T-helper 2 cell treated with Interferon-gamma antibody and Interleukin-4, amounts not matched to agents 5 μg/mL and 100 μg/mL, for 36 hours (primary cell): ENCODE measurements around the gene CBX5.
A peak's percentile ranks its signal among the peaks of the same experiment; 100 is the strongest.
"Not testable (repeated sequence)": the region's sequence is repeated elsewhere in the genome, so short reads cannot be mapped to it uniquely, and the experiment has no call there.

Experiments used
- DNase-seq: peaks from one replicate; pipeline ENCODE4 v3.0.0; 2021; ENCODE audit warnings: low spot score
- H3K27ac Mint-ChIP-seq: one replicate; pipeline ENCODE4 v1.8.0; 2021; ENCODE audit warnings: mild to moderate bottlenecking, mixed read lengths
- H3K27me3 Mint-ChIP-seq: one replicate; pipeline ENCODE4 v1.8.0; 2021; ENCODE audit warnings: low read depth, mixed read lengths
- H3K36me3 Mint-ChIP-seq: one replicate; pipeline ENCODE4 v1.8.0; 2021; ENCODE audit warnings: low read depth, mixed read lengths
- H3K4me1 Mint-ChIP-seq: one replicate; pipeline ENCODE4 v1.8.0; 2021; ENCODE audit warnings: low read depth, mixed read lengths
- H3K4me3 Mint-ChIP-seq: one replicate; pipeline ENCODE4 v1.8.0; 2022; ENCODE audit warnings: mild to moderate bottlenecking, moderate library complexity, mixed read lengths
- H3K9me3 Mint-ChIP-seq: one replicate; pipeline ENCODE4 v1.8.0; 2021; ENCODE audit warnings: mixed read lengths

Gene CBX5

GRCh38 chr12:54231269-54231668, 48.7 kb downstream of the CBX5 start:
- H3K27ac Mint-ChIP-seq, H3K9me3 Mint-ChIP-seq, H3K4me1 Mint-ChIP-seq, H3K4me3 Mint-ChIP-seq, H3K27me3 Mint-ChIP-seq, DNase-seq: not testable (repeated sequence)
- peaks cover 18% of the 10 kb centered on the region for H3K36me3 Mint-ChIP-seq

GRCh38 chr12:54230555-54230954, 49.4 kb downstream of the CBX5 start:
- Mint-ChIP-seq H3K27me3 (no peaks in the 10 kb centered on the region), H3K36me3 (peaks cover 12% of the 10 kb centered on the region), H3K9me3 (no peaks in the 10 kb centered on the region), H3K4me1 (peaks cover 9% of the 10 kb centered on the region), H3K27ac (no peak overlapping the region), H3K4me3 (no peak overlapping the region)
- DNase-seq: no peak

GRCh38 chr12:54229624-54230212, 50.2 kb downstream of the CBX5 start:
- no peak for DNase-seq
- no peak overlapping the region for H3K4me3 Mint-ChIP-seq
- H3K27me3 Mint-ChIP-seq: no peaks in the 10 kb centered on the region
- peaks cover 9% of the 10 kb centered on the region for H3K36me3 Mint-ChIP-seq
- H3K9me3 Mint-ChIP-seq: no peaks in the 10 kb centered on the region
- H3K4me1 Mint-ChIP-seq: peaks cover 7% of the 10 kb centered on the region
- no peak overlapping the region for H3K27ac Mint-ChIP-seq

GRCh38 chr12:54228471-54228870, 51.5 kb downstream of the CBX5 start:
- no peak for DNase-seq
- peaks cover 6% of the 10 kb centered on the region for H3K36me3 Mint-ChIP-seq
- no peaks in the 10 kb centered on the region for H3K27me3 Mint-ChIP-seq
- peaks cover 6% of the 10 kb centered on the region for H3K4me1 Mint-ChIP-seq
- H3K9me3 Mint-ChIP-seq: no peaks in the 10 kb centered on the region
- no peak overlapping the region for H3K4me3 Mint-ChIP-seq
- H3K27ac Mint-ChIP-seq: no peak overlapping the region

- not testable (repeated sequence) for H3K36me3 Mint-ChIP-seq, H3K27me3 Mint-ChIP-seq, H3K4me1 Mint-ChIP-seq, H3K9me3 Mint-ChIP-seq, DNase-seq, H3K4me3 Mint-ChIP-seq, H3K27ac Mint-ChIP-seq
Measured at GRCh38 chr12:54227927-54228326, 52.0 kb downstream of the CBX5 start.

GRCh38 chr12:54227376-54227775, 52.5 kb downstream of the CBX5 start:
- Mint-ChIP-seq H3K4me1 (peaks cover 6% of the 10 kb centered on the region), H3K27ac (no peak overlapping the region)
- DNase-seq: no peak

GRCh38 chr12:54225666-54226065, 54.3 kb downstream of the CBX5 start:
- Mint-ChIP-seq H3K36me3 (peaks cover 1% of the 10 kb centered on the region), H3K9me3 (no peaks in the 10 kb centered on the region), H3K4me3 (no peak overlapping the region), H3K4me1 (peaks cover 2% of the 10 kb centered on the region), H3K27ac (no peak overlapping the region), H3K27me3 (no peaks in the 10 kb centered on the region)
- DNase-seq: no peak

More at GRCh38 chr12:54227376-54227775, 52.5 kb downstream of the CBX5 start:
- Mint-ChIP-seq H3K9me3 (no peaks in the 10 kb centered on the region), H3K36me3 (peaks cover 2% of the 10 kb centered on the region), H3K4me3 (no peak overlapping the region), H3K27me3 (no peaks in the 10 kb centered on the region)

GRCh38 chr12:54222609-54223008, 57.3 kb downstream of the CBX5 start:
- Mint-ChIP-seq H3K4me1 (peaks cover 3% of the 10 kb centered on the region), H3K27ac (no peak overlapping the region), H3K4me3 (no peak overlapping the region), H3K27me3 (peaks cover 7% of the 10 kb centered on the region), H3K36me3 (no peaks in the 10 kb centered on the region), H3K9me3 (no peaks in the 10 kb centered on the region)
- DNase-seq: no peak

GRCh38 chr12:54221402-54221984, 58.4 kb downstream of the CBX5 start:
- Mint-ChIP-seq H3K27me3 (peaks cover 9% of the 10 kb centered on the region), H3K9me3 (no peaks in the 10 kb centered on the region), H3K36me3 (no peaks in the 10 kb centered on the region), H3K27ac (no peak overlapping the region), H3K4me3 (no peak overlapping the region), H3K4me1 (peaks cover 13% of the 10 kb centered on the region)
- DNase-seq: no peak

GRCh38 chr12:54220567-54220966, 59.4 kb downstream of the CBX5 start:
- Mint-ChIP-seq H3K4me1 (peaks cover 17% of the 10 kb centered on the region), H3K9me3 (no peaks in the 10 kb centered on the region), H3K36me3 (no peaks in the 10 kb centered on the region), H3K4me3 (no peak overlapping the region), H3K27me3 (peaks cover 9% of the 10 kb centered on the region), H3K27ac (no peak overlapping the region)
- no peak for DNase-seq

GRCh38 chr12:54220092-54220557, 59.8 kb downstream of the CBX5 start:
- peaks cover 18% of the 10 kb centered on the region for H3K4me1 Mint-ChIP-seq
- H3K27me3 Mint-ChIP-seq: peaks cover 9% of the 10 kb centered on the region
- H3K9me3 Mint-ChIP-seq: no peaks in the 10 kb centered on the region
- H3K4me3 Mint-ChIP-seq: no peak overlapping the region
- H3K36me3 Mint-ChIP-seq: no peaks in the 10 kb centered on the region
- peak; percentile 58 for DNase-seq
- H3K27ac Mint-ChIP-seq: no peak overlapping the region

GRCh38 chr12:54217774-54218241, 62.1 kb downstream of the CBX5 start:
- no peaks in the 10 kb centered on the region for H3K36me3 Mint-ChIP-seq
- H3K27me3 Mint-ChIP-seq: peaks cover 21% of the 10 kb centered on the region
- no peak overlapping the region for H3K27ac Mint-ChIP-seq
- peaks cover 20% of the 10 kb centered on the region for H3K4me1 Mint-ChIP-seq
- peak overlapping the region; percentile 25 for H3K4me3 Mint-ChIP-seq
- no peaks in the 10 kb centered on the region for H3K9me3 Mint-ChIP-seq
- no peak for DNase-seq

GRCh38 chr12:54216797-54217661, 62.9 kb downstream of the CBX5 start:
- no peaks in the 10 kb centered on the region for H3K9me3 Mint-ChIP-seq
- peak overlapping the region; percentile 80 for H3K4me3 Mint-ChIP-seq
- H3K4me1 Mint-ChIP-seq: peaks cover 20% of the 10 kb centered on the region
- H3K36me3 Mint-ChIP-seq: no peaks in the 10 kb centered on the region
- H3K27me3 Mint-ChIP-seq: peaks cover 21% of the 10 kb centered on the region
- DNase-seq: peak; percentile 66
- H3K27ac Mint-ChIP-seq: peak overlapping the region; percentile 79
